Measurements from ENCODE around the gene DNAJC5. TPM values are rescaled to one million over a fixed set of nuclear protein-coding genes. Genes with fewer than 3 reads are reported as not detected.

Gene DNAJC5
- total RNA-seq, 2 experiments from 2014 or later = 27.5 to 27.7 TPM

DNA sequence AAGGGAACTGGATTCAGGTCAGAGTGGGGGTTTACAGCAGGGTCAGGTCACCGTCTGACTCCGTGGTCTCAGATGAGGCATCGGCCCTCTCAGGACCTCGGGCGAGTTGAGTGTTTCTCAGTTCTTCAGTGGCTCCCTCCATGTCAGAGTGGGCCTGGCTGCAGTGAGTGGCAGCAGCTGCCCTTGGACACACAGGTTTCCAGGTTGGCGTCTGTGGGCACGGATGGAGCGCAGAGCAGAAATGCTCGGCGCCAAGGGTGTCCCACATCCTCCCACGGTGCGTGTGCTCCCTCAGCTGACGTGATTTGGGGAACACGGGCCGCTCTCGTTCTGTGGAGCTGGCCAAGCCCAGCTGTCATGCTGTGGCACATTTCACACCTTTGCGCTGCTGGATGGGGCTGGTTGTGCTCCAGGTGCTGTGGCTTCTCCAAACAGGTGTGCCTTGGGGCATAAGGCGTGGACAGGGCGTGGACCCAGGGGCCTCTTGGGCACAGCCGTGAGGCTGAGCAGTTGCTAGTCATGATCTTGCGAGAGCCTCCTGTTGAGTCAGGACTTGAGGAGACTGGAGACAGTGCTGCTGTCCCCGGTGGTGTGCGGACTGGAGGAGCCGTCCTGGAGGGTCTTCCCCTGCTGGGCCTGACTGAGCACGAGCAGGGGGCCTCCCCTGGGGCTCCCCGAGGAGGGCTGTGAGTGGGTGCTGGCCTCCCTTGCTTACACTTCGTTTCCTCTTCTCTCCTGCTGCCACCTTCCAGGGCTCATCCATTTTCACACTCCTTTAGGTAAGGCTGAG, 9.5 kb upstream of the DNAJC5 start:
- Histone ChIP-seq H3K4me2 (ENCODE audit: low read length) (no peak overlapping the region), H3K79me2 (ENCODE audit: insufficient read depth, low read depth, low read length) (no peaks in the 10 kb centered on the region), H3K9me2 (ENCODE audit: insufficient read depth, low read length) (no peaks in the 10 kb centered on the region), H3K4me1 (ENCODE audit: insufficient read depth, low read length, poor library complexity, severe bottlenecking) (no peaks in the 10 kb centered on the region), H2AFZ (ENCODE audit: low read length) (no peak overlapping the region), H3K36me3 (ENCODE audit: insufficient read depth, low read length) (peaks cover 62% of the 10 kb centered on the region), H3K27ac (ENCODE audit: low read depth, low read length, poor library complexity, severe bottlenecking) (no peak overlapping the region), H3K4me3 (ENCODE audit: low read depth, low read length, poor library complexity, severe bottlenecking) (no peak overlapping the region), H3K9me3 (ENCODE audit: low read length) (no peaks in the 10 kb centered on the region), H4K20me1 (ENCODE audit: insufficient read depth, low read length) (no peaks in the 10 kb centered on the region)
- no TSS peak for BruUV-seq (replicated peaks)
- intact Hi-C loops (cut with micrococcal nuclease; ENCODE audit: unreplicated experiment) = no loop called here
- POLR2A ChIA-PET = no interaction called here
- TF ChIP-seq CTCF (conservative IDR thresholded peaks at IDR 0.05; ENCODE audit: low read length) = no peak
- no peak for TF ChIP-seq EZH2phosphoT487 (IDR thresholded peaks at IDR 0.05; ENCODE audit: borderline replicate concordance, low read depth, low read length)
- no peak for DNase-seq (ENCODE audit: low spot score)
- CTCF ChIA-PET (ENCODE audit: unreplicated experiment) = no interaction called here

GRCh38 chr20:63886054-63886419, 8.9 kb upstream of the DNAJC5 start:
- Histone ChIP-seq H3K4me3 (ENCODE audit: low read depth, low read length, poor library complexity, severe bottlenecking) (no peak overlapping the region), H3K36me3 (ENCODE audit: insufficient read depth, low read length) (peaks cover 62% of the 10 kb centered on the region), H3K4me1 (ENCODE audit: insufficient read depth, low read length, poor library complexity, severe bottlenecking) (no peaks in the 10 kb centered on the region), H3K4me2 (ENCODE audit: low read length) (no peak overlapping the region), H3K9me2 (ENCODE audit: insufficient read depth, low read length) (no peaks in the 10 kb centered on the region), H2AFZ (ENCODE audit: low read length) (no peak overlapping the region), H3K79me2 (ENCODE audit: insufficient read depth, low read depth, low read length) (no peaks in the 10 kb centered on the region), H4K20me1 (ENCODE audit: insufficient read depth, low read length) (no peaks in the 10 kb centered on the region), H3K27ac (ENCODE audit: low read depth, low read length, poor library complexity, severe bottlenecking) (no peak overlapping the region), H3K9me3 (ENCODE audit: low read length) (no peaks in the 10 kb centered on the region)
- intact Hi-C loops (cut with micrococcal nuclease; ENCODE audit: unreplicated experiment) = no loop called here
- ChIA-PET POLR2A (interaction anchor here (0.8 kb wide), 1 partner anchor 10 kb away, joined by 3 read pairs; no protein-coding TSS in a partner anchor), CTCF (ENCODE audit: unreplicated experiment) (no interaction called here)
- no peak for TF ChIP-seq EZH2phosphoT487 (IDR thresholded peaks at IDR 0.05; ENCODE audit: borderline replicate concordance, low read depth, low read length)
- no peak for TF ChIP-seq CTCF (conservative IDR thresholded peaks at IDR 0.05; ENCODE audit: low read length)
- BruUV-seq (replicated peaks) = no TSS peak
- DNase-seq (ENCODE audit: low spot score) = no peak

- intact Hi-C loops (cut with micrococcal nuclease; ENCODE audit: unreplicated experiment) = no loop called here
- CTCF ChIA-PET (ENCODE audit: unreplicated experiment) = no interaction called here
These were observed 8.0 kb upstream of the DNAJC5 start for GRCh38 chr20:63886921-63887320.

More at GRCh38 chr20:63886921-63887320, 8.0 kb upstream of the DNAJC5 start:
- POLR2A ChIA-PET = no interaction called here
- no peak overlapping the region for H3K4me3 ChIP-seq (ENCODE audit: low read depth, low read length, poor library complexity, severe bottlenecking)
- H3K4me1 ChIP-seq (ENCODE audit: insufficient read depth, low read length, poor library complexity, severe bottlenecking) = no peaks in the 10 kb centered on the region
- BruUV-seq (replicated peaks) = no TSS peak
- H3K4me2 ChIP-seq (ENCODE audit: low read length) = no peak overlapping the region
- no peaks in the 10 kb centered on the region for H3K9me2 ChIP-seq (ENCODE audit: insufficient read depth, low read length)
- H3K27ac ChIP-seq (ENCODE audit: low read depth, low read length, poor library complexity, severe bottlenecking) = no peak overlapping the region
- H3K79me2 ChIP-seq (ENCODE audit: insufficient read depth, low read depth, low read length) = no peaks in the 10 kb centered on the region
- H3K36me3 ChIP-seq (ENCODE audit: insufficient read depth, low read length) = peaks cover 61% of the 10 kb centered on the region; the same call in 1 of the 2 replicates
- TF ChIP-seq CTCF (conservative IDR thresholded peaks at IDR 0.05; ENCODE audit: low read length) (no peak), EZH2phosphoT487 (IDR thresholded peaks at IDR 0.05; ENCODE audit: borderline replicate concordance, low read depth, low read length) (no peak)
- no peaks in the 10 kb centered on the region for H4K20me1 ChIP-seq (ENCODE audit: insufficient read depth, low read length)
- no peak for DNase-seq (ENCODE audit: low spot score)
- no peaks in the 10 kb centered on the region for H3K9me3 ChIP-seq (ENCODE audit: low read length)
- no peak overlapping the region for H2AFZ ChIP-seq (ENCODE audit: low read length)

Data from OCI-LY7 (cell line).